ENCODE results near the gene ACSM5.
"Not testable (repeated sequence)": the region's sequence is repeated elsewhere in the genome, so short reads cannot be mapped to it uniquely, and the experiment has no call there.

Gene ACSM5

DNA sequence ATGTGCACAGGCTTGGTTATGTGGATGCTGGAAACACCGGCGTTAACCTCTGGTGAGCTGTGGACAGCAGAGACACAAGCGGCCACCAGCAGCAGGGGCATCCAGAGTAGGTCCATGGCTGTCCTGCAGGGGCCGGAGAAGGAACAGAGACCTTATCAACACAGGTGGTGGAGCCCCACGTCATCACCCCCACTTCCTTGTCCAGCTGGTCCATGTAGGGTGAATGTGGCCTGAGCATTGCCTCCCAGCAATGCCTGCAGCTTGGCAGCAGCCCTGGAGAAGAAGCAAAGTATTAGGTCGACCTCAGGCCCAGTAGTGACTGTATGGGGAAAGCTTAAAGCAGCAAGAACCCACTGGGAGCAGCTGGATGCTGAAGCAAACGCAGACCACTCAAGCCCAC lies 10.1 kb upstream of the ACSM5 start:
- DNase-seq: no peak

DNA sequence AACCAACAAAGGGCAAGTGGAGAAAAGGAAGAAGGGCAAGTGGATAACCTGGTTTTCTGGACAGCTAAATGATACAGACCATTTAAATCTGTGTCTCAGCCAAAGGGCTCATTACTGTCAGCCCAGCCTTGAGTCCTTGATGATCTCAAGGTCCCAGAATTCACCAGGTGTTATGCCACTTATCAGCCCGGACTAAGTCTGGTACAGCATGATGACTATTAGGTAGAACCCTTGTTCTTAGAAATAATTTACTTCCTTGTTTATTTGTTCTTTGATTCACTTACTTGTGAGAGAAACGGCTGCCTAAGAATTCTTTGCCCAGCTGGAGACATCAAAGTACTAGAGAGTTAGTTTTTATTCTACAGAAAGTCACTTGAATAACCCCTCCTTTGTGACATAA lies 8.3 kb upstream of the ACSM5 start:
- DNase-seq: no peak

- DNase-seq: no peak
Observed at GRCh38 chr16:20401475-20402016, 7.8 kb upstream of the ACSM5 start.

GRCh38 chr16:20402651-20403050 lies 6.7 kb upstream of the ACSM5 start:
- no peak for DNase-seq

DNA sequence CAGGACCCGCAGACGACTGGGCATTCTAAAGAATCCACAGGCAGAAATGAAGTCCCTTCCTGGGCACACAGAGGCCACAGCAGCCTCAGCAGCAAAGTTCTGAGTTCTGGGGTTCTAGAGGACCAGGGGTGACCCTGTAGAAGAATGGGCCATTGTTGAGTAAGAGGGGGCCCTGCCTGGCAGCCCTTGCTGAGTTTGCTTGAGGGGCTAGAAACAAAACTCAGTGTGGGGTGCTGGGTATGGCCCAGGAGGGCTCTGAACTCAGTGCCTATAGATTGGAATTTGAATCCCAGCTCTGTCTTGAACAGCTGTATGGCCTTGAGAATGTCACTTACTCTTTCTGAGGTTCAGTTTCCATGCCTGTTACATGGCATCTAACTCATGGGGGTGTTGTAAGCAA lies 4.7 kb upstream of the ACSM5 start, which contains the start of gene PDILT:
Gene PDILT, minus strand, starts transcription at position 101 of the 400 bp plus-strand sequence. CDS start 5,437 bp downstream, outside the sequence.
- DNase-seq: no peak

- no peak for DNase-seq
Observed at GRCh38 chr16:20410121-20410723, 888 bp downstream of the ACSM5 start.

- no peak for DNase-seq
Observed at GRCh38 chr16:20411055-20411454, 1.7 kb downstream of the ACSM5 start.

GRCh38 chr16:20415541-20415940 lies 6.2 kb downstream of the ACSM5 start:
- DNase-seq: no peak

DNA sequence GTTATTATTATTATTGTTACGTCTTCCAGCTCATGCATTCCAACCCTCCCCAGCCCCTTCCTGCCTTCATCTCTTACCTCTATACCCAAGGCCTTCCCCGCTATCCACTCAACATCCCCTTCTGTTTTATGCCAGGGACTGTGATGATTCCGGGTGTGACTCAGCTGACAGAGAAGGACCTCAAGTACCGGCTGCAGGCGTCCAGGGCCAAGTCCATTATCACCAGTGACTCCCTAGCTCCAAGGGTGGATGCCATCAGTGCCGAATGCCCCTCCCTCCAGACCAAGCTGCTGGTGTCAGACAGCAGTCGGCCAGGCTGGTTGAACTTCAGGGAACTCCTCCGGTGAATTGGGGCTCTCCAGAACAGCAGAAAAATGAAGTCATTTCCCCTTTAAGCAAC lies 9.8 kb downstream of the ACSM5 start:
- not testable (repeated sequence) for DNase-seq

DNA sequence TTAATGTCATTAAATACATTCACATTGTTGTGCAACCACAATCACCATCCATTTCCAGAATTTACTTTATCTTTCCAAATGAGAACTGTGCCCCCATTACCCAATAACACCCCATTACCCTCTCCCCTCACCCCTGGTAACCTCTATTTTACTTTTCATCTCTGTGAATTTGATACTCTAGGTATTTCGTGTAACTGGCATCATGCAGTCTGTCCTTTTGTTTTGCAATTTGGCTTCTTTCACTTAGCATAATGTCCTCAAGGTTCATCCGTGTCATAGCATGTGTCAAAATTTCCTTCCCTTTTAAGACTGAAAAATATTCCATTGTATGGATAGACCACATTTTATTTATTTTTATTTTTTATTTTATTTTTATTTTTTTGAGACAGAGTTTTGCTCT lies 12.4 kb downstream of the ACSM5 start:
- DNase-seq: not testable (repeated sequence)

- DNase-seq: not testable (repeated sequence)
Observed at GRCh38 chr16:20423772-20424128, 14.4 kb downstream of the ACSM5 start.

GRCh38 chr16:20424129-20424866 lies 15.0 kb downstream of the ACSM5 start:
- no peak for DNase-seq

DNA sequence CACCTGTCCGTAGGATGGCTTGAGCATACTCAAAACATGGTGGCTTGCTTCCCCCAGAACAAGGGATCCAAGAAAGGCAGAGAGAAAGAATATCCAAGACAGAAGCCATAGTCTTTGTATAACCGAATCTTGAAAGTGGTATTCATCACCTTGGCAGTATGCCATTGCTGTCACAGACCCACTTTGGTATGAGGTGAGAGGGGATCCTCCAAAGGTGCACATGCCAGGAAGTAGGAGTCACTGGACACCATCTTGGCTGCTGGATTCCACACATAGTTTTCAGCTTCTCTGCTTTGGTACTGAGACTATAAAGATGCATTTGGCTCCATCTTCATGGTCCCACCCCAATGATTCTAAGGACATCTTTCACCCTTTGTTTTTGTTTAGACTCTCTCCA lies 18.1 kb downstream of the ACSM5 start:
- DNase-seq: not testable (repeated sequence)

GRCh38 chr16:20429499-20429898 lies 20.2 kb downstream of the ACSM5 start:
- DNase-seq: not testable (repeated sequence)

DNA sequence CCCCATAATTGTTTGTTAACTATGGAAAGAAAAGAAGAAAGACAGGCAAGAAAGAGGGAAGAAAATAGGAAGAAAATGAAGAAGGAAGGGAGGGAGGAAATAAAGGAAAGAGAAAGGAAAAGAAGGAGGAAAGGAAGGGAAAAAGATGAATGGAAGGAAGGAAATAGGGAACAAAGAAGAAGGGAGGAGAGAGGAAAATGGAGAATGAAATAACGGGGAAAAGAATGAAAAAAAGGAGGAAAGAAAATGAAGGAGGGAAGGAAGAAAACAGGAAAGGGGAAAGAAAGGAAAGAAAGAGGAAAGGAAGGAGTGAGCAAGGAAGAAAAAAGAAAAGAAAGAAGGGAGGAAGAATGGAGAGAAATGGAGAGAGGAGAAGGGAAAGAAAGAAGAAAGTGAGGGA lies 21.1 kb downstream of the ACSM5 start:
- not testable (repeated sequence) for DNase-seq

- no peak for DNase-seq
Observed at GRCh38 chr16:20430948-20431347, 21.6 kb downstream of the ACSM5 start.

DNA sequence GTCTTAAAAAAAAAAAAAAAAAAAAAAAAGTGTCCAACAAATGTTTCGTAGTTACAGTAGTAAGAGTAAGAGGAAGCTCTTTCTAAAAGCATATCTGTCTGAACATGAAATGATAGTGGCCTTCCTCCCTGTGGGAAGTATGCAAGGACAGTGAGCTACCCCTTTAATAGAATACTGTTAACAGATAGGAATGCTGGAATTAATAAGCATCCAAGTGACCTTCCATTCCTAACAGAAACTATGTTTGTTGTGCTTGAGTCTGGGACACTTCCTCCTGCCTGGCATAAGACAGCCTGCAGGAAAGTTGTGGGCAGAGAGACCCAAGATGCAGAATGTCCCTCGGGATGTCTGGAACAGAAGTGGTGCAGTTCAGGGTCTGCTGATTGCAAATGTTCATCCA lies 29.6 kb downstream of the ACSM5 start:
- not testable (repeated sequence) for DNase-seq

DNA sequence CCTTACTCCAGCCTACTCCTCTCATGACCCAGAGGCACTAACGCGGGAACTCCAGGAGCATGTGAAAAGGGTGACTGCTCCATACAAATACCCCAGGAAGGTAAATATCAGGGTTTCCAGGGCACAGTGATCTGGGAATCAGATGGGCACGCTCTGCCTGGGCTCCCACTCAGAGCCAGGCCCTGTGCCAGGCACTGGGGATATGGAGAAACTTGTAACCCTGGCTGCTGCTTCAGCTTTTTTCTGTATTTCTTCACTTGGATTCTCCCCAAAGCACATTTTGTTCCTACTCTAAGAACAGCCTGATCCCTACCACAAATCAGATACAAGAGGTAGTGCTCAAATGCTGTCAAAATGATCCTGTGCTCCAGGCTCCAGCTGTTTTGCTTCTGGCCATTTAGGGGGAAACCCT lies 30.5 kb downstream of the ACSM5 start:
- DNase-seq: not testable (repeated sequence)

DNA sequence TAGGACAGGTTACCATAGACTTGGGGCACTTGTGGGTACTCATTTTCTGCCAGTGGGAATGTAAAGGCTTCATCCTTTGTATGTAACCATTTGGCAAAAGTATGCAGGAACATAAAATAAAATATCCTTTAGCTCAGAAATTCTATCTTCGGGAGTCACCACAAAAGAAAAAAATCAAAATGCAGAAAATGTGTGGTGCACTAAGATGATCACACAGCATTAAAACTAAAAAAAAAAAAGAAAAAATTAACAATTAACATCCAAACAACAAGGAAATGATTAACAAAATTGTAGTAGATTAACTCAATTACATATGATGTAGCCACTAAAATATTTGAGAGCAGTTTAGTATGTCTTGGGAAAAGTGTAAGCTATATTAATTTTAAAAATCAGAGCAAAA lies 31.4 kb downstream of the ACSM5 start:
- not testable (repeated sequence) for DNase-seq

DNA sequence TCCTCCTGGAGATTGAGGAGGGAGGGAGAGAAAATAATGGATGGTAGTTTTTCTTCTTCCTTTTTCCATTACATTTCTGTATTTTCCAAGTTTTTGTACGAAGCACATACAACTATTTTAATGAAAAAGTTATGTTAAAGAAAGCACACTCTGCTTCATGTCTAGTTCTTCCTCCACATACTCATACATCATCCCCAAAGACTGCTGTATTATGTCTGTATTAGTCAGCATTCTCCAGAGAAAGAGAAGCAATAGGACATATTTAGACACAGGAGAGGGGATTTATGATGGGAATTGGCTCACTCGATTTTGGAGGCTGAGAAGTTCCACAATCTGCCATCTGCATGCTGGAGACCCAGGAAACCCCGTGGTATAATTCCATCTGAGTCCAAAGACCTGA lies 31.9 kb downstream of the ACSM5 start:
- DNase-seq: no peak

- not testable (repeated sequence) for DNase-seq
Observed at GRCh38 chr16:20441859-20442258, 32.5 kb downstream of the ACSM5 start.

DNA sequence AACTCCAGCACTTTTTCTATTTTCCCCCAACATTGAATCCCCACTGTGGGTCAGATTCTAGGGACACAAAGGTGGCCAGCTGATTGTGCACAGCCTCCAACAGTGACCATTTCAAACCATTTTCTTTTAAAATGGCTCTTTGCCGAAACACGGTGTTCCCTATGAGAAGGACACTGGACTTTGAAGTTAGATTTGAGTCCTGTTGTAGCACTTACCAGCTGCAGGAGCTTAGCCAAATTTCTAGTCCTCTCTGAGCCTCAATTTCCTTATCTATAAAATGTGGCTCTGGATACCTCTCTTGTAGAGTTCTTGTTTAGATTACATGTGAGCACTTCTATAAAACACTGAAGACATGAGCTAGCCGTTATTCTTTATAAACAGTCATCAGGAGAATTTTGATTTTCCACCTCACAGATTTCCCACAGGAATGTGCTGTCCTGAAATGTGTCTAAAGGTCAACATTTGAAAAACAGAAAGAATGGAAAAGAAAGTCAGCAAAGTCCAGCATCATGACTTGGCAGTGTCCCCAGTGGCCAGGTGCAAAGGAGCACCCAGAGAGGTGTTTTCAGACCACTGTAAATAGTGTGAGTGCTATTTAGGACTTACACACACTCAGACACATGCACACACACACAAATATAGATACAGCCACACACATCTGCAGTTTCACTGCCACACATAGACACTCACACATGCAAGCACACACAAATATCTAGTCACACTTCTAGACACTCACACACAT lies 37.5 kb downstream of the ACSM5 start:
- not testable (repeated sequence) for DNase-seq

DNA sequence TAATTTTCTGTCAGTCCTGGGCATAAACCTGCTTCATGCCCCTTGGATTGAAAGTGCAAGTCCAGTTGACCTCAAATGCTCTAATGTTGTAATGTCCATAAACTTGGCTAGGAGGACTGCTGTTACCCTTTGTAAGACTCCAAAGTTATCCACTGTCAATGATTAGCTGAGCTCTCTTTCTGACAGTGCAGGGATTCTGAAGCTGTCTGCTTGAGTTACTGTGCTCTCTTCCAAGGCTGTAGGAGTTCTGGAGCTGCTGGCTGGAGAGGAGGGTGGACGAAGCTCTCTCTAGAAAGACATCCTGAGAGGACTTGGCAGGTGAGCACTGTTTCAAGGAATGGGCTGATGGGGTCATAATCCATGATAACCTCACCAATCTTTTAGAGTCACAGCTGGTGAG lies 42.0 kb downstream of the ACSM5 start, which contains the start of gene ACSM2A:
Gene ACSM2A, plus strand, starts transcription at position 158 of the 400 bp plus-strand sequence. CDS start 8,594 bp downstream, outside the sequence.
- not testable (repeated sequence) for DNase-seq
